DOHH2 (cell line): ENCODE data around the gene DIP2C.

Experiments used
- EZH2phosphoT487 ChIP-seq: fragments of 200-600 bp; sonication (generic); IDR thresholded peaks from 2 replicates; pipeline ENCODE4 v1.6.1; 2017; ENCODE audit warnings: borderline replicate concordance, mild to moderate bottlenecking, antibody characterized with exemption, low read length, moderate library complexity, mixed read lengths
- TF ChIP-seq, protein P1 (sequence below): fragments of 200-600 bp; sonication (generic); IDR thresholded peaks from one replicate; pipeline ENCODE4 v1.5.1; 2014; ENCODE audit warnings: antibody characterized with exemption, mild to moderate bottlenecking, low read depth, low read length; ENCODE audit not compliant: poor library complexity, severe bottlenecking

DNA sequence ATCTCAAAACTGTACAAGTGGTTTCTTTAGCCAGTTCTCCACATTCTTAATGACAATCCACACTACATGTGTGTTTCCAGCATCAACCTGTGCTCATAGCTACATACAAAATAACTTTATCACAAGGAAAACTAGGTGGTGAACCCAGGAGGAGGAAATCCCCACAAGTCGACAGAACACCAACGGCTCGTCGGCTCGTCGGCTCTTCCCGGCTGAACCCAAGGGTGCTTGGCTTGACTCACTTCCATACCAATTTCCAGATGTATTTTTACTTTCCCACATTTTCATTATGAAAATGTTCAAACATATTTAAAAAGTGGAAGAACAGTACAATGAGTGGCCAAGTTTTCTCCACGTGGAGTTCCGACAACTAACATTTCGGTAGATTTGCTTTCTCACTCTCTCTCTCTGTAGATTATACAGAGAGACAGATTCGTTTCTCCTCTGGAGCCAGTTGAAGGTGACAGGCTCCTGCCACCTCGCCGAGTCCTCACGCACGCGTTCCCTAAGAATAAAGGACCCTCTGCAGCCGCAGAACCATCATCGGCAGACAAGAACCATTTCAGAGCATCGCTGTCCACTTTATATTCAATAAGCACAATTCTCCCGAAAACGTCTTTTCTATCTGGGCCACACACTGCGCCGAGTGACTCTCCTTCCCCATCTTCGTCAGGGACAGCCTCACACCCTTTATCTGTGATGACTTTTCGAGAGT lies 53.3 kb downstream of the DIP2C start:
- TF ChIP-seq, protein P1, sequence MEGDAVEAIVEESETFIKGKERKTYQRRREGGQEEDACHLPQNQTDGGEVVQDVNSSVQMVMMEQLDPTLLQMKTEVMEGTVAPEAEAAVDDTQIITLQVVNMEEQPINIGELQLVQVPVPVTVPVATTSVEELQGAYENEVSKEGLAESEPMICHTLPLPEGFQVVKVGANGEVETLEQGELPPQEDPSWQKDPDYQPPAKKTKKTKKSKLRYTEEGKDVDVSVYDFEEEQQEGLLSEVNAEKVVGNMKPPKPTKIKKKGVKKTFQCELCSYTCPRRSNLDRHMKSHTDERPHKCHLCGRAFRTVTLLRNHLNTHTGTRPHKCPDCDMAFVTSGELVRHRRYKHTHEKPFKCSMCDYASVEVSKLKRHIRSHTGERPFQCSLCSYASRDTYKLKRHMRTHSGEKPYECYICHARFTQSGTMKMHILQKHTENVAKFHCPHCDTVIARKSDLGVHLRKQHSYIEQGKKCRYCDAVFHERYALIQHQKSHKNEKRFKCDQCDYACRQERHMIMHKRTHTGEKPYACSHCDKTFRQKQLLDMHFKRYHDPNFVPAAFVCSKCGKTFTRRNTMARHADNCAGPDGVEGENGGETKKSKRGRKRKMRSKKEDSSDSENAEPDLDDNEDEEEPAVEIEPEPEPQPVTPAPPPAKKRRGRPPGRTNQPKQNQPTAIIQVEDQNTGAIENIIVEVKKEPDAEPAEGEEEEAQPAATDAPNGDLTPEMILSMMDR, result no peak
- TF ChIP-seq EZH2phosphoT487, result no peak
